ENCODE results near the gene ARID1B. TPM values are rescaled to one million over a fixed set of nuclear protein-coding genes. Genes with fewer than 3 reads are reported as not detected.

ARID1B gene
- total RNA-seq, 4 donors from 2014 or later: 70.5 to 135 (median 78.2) TPM

DNA sequence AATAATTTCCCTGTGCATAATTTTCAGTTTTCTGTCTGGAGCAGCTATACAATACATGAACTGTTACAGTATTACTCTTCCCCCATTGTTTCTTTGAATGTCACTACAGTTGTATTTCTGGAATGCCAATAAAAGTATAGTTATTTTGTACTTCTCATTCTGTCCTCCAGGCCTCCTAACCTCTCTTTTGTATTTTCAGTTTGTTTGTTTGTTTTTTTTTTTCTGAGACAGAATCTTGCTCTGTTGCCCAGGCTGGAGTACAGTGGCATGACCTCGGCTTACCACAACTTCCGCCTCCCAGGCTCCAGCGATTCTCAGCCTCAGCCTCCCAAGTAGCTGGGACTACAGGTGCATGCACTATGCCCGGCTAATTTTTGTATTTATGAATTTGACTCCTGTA is 16.8 kb upstream of the ARID1B start:
- no peak for DNase-seq (ENCODE audit: low spot score)
- TF ChIP-seq, protein P1, sequence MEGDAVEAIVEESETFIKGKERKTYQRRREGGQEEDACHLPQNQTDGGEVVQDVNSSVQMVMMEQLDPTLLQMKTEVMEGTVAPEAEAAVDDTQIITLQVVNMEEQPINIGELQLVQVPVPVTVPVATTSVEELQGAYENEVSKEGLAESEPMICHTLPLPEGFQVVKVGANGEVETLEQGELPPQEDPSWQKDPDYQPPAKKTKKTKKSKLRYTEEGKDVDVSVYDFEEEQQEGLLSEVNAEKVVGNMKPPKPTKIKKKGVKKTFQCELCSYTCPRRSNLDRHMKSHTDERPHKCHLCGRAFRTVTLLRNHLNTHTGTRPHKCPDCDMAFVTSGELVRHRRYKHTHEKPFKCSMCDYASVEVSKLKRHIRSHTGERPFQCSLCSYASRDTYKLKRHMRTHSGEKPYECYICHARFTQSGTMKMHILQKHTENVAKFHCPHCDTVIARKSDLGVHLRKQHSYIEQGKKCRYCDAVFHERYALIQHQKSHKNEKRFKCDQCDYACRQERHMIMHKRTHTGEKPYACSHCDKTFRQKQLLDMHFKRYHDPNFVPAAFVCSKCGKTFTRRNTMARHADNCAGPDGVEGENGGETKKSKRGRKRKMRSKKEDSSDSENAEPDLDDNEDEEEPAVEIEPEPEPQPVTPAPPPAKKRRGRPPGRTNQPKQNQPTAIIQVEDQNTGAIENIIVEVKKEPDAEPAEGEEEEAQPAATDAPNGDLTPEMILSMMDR (IDR thresholded peaks at IDR 0.05): no peak
- ATAC-seq (ENCODE audit: low FRiP score): no peak

DNA sequence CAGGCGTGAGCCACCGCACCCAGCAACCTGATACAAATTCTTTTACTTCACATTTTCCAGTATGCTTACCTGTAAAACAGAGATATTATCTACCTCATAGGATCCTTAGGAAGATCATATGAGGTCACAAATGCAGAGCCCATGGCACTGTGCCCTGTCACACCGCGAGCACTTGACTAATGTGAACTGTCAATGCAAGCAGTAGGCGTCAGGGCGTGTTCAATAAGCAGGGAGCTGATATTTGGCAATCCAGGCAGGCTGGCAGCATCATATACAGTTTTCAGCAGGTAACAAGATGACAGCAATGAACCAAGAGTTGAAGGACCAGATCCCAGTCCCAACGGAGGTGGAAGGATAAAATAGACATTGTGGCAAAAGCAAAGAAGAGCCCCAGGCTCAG is 14.6 kb upstream of the ARID1B start:
- ATAC-seq (ENCODE audit: low FRiP score) (no peak), DNase-seq (ENCODE audit: low spot score) (no peak)
- TF ChIP-seq, protein P1 (IDR thresholded peaks at IDR 0.05): no peak

DNA sequence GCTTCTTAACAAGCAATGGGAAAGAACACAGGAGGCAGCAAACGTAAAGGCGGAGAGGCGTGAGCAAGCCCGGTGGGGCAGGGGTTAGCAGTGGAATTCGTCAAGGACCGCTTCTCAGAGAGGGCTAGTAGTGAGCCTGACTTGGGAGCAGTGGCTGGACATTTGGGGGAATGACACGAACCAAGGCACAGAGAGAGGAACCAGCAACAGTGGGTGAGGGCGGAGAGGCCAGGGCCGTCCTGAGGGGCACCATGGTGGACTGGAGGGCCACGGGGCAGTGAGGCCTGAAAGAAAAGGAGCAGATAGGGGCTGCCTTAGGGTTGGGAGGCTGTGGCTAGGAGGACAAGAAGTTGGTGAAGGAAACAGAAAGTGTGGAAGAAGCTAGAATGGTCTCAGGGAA is 12.1 kb upstream of the ARID1B start:
- TF ChIP-seq, protein P1 (IDR thresholded peaks at IDR 0.05): no peak
- DNase-seq (ENCODE audit: low spot score) (no peak), ATAC-seq (ENCODE audit: low FRiP score) (no peak)

DNA sequence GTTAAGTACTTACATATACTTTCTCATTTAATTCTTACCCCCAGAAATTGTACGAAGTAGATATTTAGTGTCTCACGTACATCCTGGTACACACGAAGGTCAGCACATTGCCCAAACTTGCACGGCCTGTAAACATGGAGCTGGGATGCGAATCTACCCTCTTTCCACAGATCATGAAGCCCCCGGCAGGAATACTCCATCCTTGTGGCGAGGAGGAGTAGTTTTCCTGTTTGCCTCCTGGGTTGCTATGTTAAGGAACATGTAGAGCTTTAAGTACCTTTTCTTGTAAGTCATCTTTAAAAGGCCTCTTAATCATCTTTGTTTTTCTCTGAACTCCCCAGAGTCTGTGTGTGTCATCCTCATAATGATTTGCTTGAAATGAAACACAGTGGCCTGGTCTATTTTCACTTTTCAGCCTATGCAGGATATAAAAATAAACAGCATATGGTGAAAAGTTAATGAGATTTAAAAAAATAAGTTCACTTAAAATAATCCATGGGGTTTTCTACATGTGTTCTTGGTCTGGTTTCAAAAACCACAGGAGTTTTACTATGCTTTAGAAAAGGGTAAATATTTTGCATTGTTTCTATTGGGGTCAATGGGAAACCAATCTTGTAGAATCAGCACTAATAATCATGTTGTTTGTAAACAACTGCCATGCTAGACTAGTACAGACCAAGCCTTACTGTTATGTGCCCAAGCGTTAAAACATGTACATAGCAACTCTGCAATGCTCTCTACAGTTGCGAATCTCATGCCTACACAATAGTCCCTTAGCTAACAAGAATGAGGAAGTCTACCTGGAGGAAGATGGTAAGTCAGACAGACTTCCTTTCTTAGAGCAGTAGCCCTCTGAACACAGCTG is 9.3 kb upstream of the ARID1B start:
- ATAC-seq (ENCODE audit: low FRiP score) (no peak), DNase-seq (ENCODE audit: low spot score) (no peak)
- TF ChIP-seq, protein P1 (IDR thresholded peaks at IDR 0.05): no peak

DNA sequence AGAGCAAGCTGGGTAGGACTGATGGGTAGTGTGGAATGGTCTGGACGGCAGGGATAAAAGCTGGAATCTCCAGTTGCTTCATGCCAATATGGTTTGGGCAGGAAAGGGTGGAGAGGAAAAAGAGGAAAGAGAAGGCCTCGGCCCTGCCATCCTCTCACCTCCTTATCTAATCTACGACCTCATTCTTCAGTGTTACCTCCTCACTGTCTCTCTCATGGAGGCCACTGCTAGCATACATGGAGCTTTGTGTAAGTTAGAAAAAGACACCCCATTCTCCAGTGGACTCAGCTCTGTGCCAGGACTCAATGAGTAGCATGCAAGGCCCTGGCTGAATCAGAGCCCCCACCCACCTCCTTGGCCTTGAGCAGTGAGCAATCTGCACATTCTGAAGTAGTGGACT is 6.1 kb upstream of the ARID1B start:
- ATAC-seq (ENCODE audit: low FRiP score): no peak
- DNase-seq (ENCODE audit: low spot score): no peak
- TF ChIP-seq, protein P1 (IDR thresholded peaks at IDR 0.05): no peak

DNA sequence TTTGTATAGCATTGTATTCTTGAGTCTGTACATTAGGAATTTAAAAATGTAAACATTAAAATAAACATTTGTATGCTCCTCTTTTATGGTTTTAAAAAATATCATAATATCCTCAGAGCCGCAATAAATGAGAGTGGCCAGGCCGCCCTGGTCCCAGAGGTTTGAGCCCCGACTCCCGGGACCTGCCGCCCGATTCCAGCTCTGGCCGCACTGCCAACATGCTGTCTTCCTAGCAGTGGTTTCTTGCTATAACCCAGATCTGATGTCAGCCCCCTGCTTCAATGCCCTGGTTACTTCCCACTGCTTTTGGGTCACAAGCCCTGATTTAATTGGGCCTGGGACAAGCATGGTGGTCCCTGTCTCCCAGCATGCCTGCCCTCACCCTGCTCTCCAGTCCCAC is 5.4 kb upstream of the ARID1B start:
- DNase-seq (ENCODE audit: low spot score) (no peak), ATAC-seq (ENCODE audit: low FRiP score) (no peak)
- TF ChIP-seq, protein P1 (IDR thresholded peaks at IDR 0.05): no peak

DNA sequence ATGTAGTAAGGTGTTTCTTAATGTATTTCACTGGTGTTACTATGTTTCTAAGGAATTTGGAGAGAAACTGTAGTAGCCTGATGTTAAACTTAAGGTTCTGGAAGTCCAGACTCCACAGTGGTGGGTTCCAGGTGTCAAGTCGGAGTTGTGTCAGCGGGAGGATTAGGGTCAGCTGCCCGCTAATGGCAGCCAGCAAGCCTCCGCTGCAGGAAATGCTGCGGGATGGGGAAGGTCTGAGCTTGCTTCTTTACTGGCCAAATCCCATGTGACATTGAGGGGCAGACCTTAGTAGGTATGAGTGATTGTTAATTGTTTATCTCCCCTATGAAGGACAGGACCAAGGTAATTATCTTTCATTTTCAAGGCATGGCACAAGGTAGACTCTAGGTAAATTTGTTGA is 3.7 kb upstream of the ARID1B start:
- no peak for DNase-seq (ENCODE audit: low spot score)
- ATAC-seq (ENCODE audit: low FRiP score): no peak

More for the DNA sequence above, 3.7 kb upstream of the ARID1B start:
- TF ChIP-seq, protein P1 (IDR thresholded peaks at IDR 0.05): no peak
